HG02759 (cell line): Measurements from ENCODE around the gene CCM2.

Source experiments
- ATAC-seq: cut with Tn5 transposase; IDR thresholded peaks from one replicate; pipeline ENCODE4 v1.9.1; 2021; ENCODE audit warnings: mild to moderate bottlenecking, moderate library complexity; ENCODE audit not compliant: unreplicated experiment

The CCM2 gene

GRCh38 chr7:45000093-45001032 lies at the start of gene CCM2:
Gene CCM2, plus strand, starts transcription at chr7:45000201. Its CDS starts 133 bp downstream, at chr7:45000334.
- peak; percentile 6 for ATAC-seq

GRCh38 chr7:44953156-44953555 lies 46.8 kb upstream of the CCM2 start:
- ATAC-seq, result no peak

- no peak for ATAC-seq
Measured at GRCh38 chr7:44955733-44956132, 44.3 kb upstream of the CCM2 start.

- ATAC-seq, result no peak
Measured at GRCh38 chr7:44956157-44956766, 43.7 kb upstream of the CCM2 start.

- no peak for ATAC-seq
Measured at GRCh38 chr7:44958645-44959344, 41.2 kb upstream of the CCM2 start.

DNA sequence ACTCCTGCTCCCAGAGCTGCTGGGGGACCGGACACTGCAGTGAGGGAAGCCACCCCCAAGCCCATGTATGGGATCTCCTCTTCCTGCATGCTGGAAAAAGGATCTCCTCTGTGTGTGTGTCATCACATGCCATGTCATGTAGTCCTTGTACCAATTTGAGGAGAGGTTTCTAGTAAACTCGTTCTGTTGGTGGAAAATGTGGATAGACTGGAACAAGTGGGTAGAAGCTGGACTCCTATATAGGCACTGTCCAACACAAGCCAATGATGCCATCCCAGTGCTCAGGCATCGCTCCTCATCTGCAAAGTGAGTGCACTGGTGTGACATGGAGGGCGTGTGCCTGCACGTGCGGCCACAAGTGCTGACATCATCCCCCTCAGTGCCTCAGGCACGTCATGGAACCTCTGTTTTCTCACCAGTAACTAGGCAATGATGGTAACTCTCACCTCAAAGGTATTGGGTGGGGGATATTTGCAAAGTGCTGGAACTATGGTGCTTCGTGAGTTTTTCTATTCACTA lies 40.5 kb upstream of the CCM2 start:
- ATAC-seq, result no peak

- no peak for ATAC-seq
Measured at GRCh38 chr7:44960011-44960580, 39.9 kb upstream of the CCM2 start.

DNA sequence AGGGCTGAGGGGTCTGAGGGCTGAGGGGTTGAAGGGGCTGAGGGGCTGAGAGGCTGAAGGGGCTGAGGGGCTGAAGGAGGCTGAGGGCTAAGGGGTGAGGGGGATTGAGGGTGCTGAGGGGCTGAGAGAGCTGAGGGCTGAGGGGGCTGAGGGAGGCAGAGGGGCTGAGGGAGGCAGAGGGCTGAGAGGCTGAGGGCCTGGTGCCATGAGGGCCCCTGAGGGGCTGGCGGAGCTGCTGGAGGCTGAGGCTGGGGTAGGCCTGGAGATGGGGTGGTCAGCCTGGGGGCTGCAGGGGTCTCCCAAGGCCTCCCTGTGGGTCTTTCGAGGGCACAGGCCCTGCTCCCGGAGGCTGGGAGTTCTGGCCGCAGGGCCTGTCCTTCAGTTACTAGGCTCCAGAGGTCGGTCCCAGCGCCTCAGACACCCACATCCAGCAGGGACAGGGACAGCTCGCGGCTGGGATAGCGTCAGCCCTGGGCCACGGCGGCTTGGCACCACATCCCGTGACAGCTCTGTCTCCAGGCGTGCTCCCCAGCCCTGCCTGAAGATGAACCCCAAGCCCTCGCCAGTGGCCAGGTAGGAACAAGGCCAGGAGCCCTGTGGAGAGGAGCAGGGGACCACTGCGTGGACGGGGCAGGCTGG lies 38.0 kb upstream of the CCM2 start:
- ATAC-seq, result no peak

DNA sequence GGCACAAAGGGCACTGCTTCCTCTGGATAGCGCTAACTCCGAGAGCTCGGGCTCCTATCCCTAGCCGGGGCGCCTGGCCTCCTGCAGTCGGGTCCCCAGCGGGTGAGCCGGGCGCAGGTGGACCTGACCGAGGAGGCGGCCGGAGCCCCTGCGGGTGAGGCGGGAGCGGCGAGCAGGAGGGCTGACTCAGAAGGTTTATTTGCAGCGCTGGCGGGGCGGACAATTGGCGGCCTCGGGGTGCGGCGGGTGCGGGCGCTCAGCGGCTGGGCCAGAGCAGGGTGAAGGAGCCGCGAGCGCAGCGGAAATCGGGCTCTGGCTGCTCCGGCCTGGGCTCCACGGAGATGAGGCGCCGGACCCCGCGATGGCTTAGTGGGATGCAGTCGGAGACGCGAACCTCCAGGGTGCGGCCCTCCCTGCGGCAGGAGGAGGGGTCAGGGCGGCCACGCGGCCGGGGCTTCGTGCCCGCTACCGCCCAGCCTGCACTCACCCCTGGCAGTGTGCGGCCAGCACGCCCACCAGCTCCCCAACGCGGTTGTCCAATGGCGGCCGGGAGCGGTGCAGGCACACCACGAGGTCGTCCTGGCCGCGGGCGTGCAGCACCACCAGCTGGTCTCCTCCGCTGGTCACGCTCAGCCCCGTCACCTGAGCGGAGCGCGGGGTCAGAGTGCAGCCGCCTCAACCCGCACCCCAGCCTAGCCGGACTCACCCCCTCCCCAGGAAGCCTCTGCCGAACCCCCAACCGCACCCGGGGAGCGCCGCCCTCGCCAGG lies 37.3 kb upstream of the CCM2 start:
- ATAC-seq, result no peak

DNA sequence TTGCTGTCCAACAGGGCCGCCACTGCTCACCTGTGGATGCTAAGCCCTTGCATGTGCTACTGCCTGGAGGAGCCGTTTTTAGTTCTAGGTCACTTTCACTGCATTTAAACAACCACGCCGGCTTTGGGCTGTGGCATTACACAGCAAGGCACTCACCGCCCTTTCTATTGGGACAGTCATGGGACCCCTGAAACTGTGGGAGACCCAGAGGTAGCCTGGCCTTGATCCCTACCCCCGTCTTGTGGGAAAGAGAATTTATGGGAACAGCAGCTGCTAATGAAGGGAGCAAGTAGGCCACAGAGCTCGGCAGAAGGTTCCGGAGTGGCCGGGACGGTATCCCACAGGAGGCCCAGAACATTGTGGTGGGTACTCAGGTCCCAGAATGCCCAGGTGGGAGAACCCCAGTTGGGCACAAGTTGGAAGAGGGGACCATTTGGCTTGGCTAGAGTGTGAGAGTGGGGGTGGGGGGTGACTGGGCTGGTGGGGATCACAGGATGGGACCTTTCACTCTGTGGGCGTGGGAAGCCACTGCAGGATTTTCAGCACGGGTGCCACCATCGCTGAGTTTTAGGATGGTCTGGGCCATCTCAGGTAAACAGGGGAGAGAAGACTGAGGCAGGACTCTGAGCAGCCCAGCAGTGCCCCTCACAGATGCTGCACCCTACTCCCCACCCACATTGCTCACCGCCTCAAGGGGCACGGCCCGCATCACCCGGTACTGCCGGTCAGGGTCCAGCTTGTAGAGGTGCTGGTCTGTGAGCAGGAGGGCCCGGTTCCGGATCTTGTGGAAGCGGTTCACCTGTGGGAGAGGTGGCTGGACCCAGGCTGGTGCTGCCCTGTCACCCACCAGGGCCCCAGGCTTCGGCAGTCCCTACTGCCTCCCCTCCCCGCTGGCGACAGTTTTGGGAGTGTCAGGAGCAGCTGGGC lies 36.4 kb upstream of the CCM2 start:
- no peak for ATAC-seq

GRCh38 chr7:44964384-44964830 lies 35.6 kb upstream of the CCM2 start:
- no peak for ATAC-seq

- ATAC-seq, result no peak
Measured at GRCh38 chr7:44964831-44965440, 35.1 kb upstream of the CCM2 start.

DNA sequence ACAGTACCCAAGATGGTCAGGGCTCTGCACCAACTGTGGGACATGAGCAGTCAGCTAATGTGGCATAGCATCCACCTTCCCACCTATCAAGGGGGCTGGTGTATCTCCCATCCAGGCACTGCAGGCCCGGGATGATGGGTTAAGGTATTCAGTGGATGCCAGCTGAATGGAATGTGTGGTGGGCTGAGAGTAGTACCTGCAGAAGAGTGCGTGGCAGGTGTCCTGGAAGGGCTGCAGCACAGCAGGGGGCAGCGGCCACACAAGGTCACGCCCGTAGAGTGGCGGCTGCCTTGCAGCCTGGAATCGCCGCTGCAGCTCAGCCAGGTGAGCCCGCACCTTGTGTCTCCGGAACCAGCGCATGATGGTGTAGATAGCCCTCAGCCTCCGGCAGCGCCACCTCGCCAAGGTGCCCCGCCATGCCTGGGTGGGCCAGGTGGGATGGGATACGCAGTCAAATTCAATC lies 34.5 kb upstream of the CCM2 start:
- ATAC-seq, result no peak

GRCh38 chr7:44965937-44966730 lies 33.9 kb upstream of the CCM2 start:
- no peak for ATAC-seq

DNA sequence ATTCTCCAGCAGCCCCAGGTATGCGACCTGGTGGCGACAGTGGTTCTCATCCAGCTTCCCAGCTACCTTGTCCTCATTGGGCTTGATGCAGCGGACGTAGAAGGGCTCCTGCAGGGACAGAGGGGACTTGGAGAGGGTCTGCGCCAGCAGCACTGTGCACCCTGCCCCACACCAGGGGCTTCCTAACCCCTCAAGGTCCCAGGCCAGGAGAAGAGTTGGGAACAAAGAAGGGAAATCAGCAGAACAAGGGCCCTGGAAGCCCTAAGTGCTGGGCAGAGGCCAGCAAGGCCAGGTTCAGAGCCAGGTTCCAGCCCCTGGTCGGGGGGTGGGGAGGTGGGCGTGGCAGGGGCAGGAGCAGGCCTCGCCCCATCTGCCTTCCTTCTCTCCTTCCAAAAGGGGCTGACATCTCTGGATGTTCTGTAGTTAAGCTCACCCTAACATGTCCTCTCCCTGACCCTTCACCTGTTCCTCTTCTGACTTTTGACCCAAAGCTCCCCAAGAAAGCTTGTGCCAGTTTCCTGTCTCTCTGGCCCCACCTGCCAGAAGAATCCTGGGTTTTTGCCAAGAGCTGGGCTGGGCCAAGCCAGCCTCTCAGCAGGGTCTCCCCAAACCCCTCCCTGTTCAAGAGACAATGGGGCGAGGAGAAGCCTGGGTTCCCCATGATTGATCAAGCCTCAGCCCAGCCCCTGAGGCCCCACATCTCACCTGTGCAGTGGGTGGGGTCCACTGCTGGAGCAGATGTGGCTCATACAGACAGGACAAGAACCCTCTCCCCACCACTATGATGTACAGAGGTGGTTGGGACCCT lies 33.1 kb upstream of the CCM2 start:
- no peak for ATAC-seq
